NT2/D1 (cell line): Measurements from ENCODE around the gene RNF133.

ENCODE experiments used
- SUZ12 ChIP-seq: IDR thresholded peaks from 2 replicates; pipeline ENCODE4 v1.6.1; 2011; ENCODE audit not compliant: insufficient read length, insufficient read depth; ENCODE audit errors: extremely low read depth
- ZNF274 ChIP-seq: IDR thresholded peaks from 2 replicates; pipeline ENCODE4 v1.6.1; 2011; ENCODE audit warnings: mild to moderate bottlenecking, low read depth, low read length

- no peak for TF ChIP-seq ZNF274
- TF ChIP-seq SUZ12 = no peak
Observed at GRCh38 chr7:122738947-122739346, 40.0 kb upstream of the RNF133 start.
